ENCODE measurements around the gene LILRB3.

Gene LILRB3

DNA sequence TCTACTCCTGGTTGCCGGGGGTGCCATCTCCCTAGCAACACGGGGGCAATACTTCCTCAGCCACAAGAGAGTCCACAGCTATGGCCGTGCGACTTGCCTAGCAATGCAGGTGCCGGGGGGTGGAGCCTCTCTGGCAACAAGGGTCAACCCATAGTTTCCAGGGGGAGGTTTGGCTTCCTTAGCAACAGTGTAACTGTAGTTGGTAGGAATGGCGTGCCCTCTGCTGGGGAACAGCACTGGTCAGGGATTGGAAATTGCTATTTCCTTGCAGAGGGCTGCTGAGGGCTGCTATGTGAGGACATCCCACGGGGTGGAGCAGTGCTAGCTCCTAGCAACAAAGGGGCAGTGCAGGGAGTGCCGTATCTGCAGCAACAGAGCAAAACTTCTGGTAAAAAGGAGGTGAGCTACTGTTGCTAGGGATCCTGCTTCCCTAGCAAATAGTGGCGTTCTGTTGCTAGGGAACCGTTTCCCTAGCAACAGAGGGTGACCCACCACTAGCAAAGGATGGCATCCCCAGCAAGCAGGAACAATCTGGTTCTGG is 42.8 kb downstream of the LILRB3 start:
- DNase-seq (ENCODE audit: low read depth): no peak
- no peak for TF ChIP-seq POLR2A (IDR thresholded peaks at IDR 0.05; ENCODE audit: extremely low read depth, insufficient read length)
- no peak for TF ChIP-seq MYC (IDR thresholded peaks at IDR 0.05; ENCODE audit: low read depth, low read length)
- no peak for TF ChIP-seq MAX (IDR thresholded peaks at IDR 0.05; ENCODE audit: low read depth, low read length)
- TF ChIP-seq CTCF (IDR thresholded peaks at IDR 0.05; ENCODE audit: low read depth, low read length): no peak
- H3K4me3 ChIP-seq (ENCODE audit: low read depth, low read length): no peak overlapping the region

DNA sequence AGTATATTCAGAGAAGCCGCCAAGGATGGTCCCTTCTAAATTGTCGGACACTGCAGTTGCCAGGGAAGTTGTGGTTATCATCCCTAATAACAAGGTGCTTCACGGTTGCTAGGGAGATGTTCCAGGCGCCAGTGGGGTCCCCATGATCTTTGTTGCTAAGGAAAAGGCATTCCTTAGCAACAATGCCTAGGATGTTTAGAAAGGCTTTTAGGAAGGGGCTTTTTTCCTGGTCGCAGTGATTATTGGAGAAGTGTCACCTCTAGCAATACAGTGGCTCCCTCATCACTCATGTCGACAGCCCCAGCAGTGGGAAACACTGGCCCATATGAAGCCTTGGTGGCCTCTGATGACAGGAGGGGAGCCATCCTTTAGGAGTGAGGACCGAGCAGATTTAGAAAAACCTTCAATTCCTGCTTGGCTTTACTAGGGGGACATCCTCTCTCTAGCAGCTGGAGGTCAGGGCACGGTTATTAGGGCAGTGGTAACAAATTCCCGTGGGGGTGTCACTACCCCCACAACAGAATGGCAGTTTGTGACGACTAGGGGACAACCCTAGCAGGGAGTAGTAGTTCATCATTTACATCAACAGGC is 43.5 kb downstream of the LILRB3 start:
- DNase-seq (ENCODE audit: low read depth): no peak
- no peak overlapping the region for H3K4me3 ChIP-seq (ENCODE audit: low read depth, low read length)
- no peak for TF ChIP-seq MAX (IDR thresholded peaks at IDR 0.05; ENCODE audit: low read depth, low read length)
- TF ChIP-seq MYC (IDR thresholded peaks at IDR 0.05; ENCODE audit: low read depth, low read length): no peak

DNA sequence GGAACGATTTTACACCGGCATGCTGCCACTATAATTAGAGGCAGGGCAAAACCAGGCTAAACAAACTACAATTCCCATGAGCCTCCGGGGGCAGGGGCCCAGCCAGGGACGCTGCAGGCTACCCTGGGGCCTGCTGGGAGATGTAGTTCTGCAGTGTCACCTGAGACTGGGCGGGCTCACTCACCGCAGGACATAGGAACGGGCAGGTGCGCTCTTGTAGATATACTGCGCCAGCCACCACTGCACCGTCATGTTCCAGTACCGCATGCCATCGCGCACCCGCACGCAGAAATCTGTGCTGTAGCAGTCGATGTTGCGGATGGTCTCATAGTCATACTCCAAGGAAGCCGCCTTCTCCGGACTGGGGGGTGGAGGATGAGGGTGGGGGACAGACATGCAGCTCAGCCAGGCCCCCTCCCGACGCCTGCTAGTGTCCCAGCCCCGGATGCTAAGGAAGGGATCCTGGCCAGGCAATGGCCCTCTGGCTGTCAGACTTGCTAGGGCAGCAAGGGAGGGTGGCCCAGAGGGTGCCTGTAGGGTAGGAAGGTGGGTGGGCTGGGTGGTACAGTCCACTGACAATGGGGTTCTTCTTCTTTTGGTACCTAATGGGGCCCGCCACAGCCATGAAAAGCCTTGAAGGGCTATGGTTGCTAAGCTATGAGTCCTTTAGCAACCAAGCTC is 44.1 kb downstream of the LILRB3 start:
- H3K4me3 ChIP-seq (ENCODE audit: low read depth, low read length): no peak overlapping the region
- TF ChIP-seq POLR2A (IDR thresholded peaks at IDR 0.05; ENCODE audit: extremely low read depth, insufficient read length) (no peak), MYC (IDR thresholded peaks at IDR 0.05; ENCODE audit: low read depth, low read length) (no peak), MAX (IDR thresholded peaks at IDR 0.05; ENCODE audit: low read depth, low read length) (no peak), CTCF (IDR thresholded peaks at IDR 0.05; ENCODE audit: low read depth, low read length) (no peak)
- no peak for DNase-seq (ENCODE audit: low read depth)

- H3K4me3 ChIP-seq (ENCODE audit: low read depth, low read length): no peak overlapping the region
- no peak for TF ChIP-seq MAX (IDR thresholded peaks at IDR 0.05; ENCODE audit: low read depth, low read length)
- TF ChIP-seq CTCF (IDR thresholded peaks at IDR 0.05; ENCODE audit: low read depth, low read length): no peak
- TF ChIP-seq POLR2A (IDR thresholded peaks at IDR 0.05; ENCODE audit: extremely low read depth, insufficient read length): no peak
- TF ChIP-seq MYC (IDR thresholded peaks at IDR 0.05; ENCODE audit: low read depth, low read length): no peak
- DNase-seq (ENCODE audit: low read depth): no peak
Measured at GRCh38 chr19:54173951-54174834, 48.6 kb downstream of the LILRB3 start.

- TF ChIP-seq MAX (IDR thresholded peaks at IDR 0.05; ENCODE audit: low read depth, low read length): no peak
- TF ChIP-seq POLR2A (IDR thresholded peaks at IDR 0.05; ENCODE audit: extremely low read depth, insufficient read length): no peak
- no peak for TF ChIP-seq CTCF (IDR thresholded peaks at IDR 0.05; ENCODE audit: low read depth, low read length)
- TF ChIP-seq MYC (IDR thresholded peaks at IDR 0.05; ENCODE audit: low read depth, low read length): no peak
- H3K4me3 ChIP-seq (ENCODE audit: low read depth, low read length): no peak overlapping the region
- DNase-seq (ENCODE audit: low read depth): no peak
Measured at GRCh38 chr19:54173359-54173699, 49.5 kb downstream of the LILRB3 start.

All from NB4 (cell line).